HepG2 (cell line): ENCODE measurements around the gene EPB41.
"Not testable (repeated sequence)": the region's sequence is repeated elsewhere in the genome, so short reads cannot be mapped to it uniquely, and the experiment has no call there.

Source experiments
- KDM3A ChIP-seq: IDR thresholded peaks from 2 replicates; pipeline ENCODE4 v1.6.1; 2018; ENCODE audit warnings: low read depth, missing compliant biosample characterization
- MIER2 ChIP-seq: IDR thresholded peaks from 2 replicates; pipeline ENCODE4 v1.6.1; 2016; ENCODE audit warnings: missing biosample characterization, missing genetic modification reagents
- NFATC3 ChIP-seq: sonication (generic); formaldehyde crosslinking; IDR thresholded peaks from 2 replicates; pipeline ENCODE4 v1.5.1; 2020; ENCODE audit warnings: mild to moderate bottlenecking, missing genetic modification reagents
- NFE2L1 ChIP-seq: sonication (generic); formaldehyde crosslinking; IDR thresholded peaks from 2 replicates; pipeline ENCODE4 v1.4.0; 2020; ENCODE audit warnings: missing genetic modification reagents, mild to moderate bottlenecking, borderline replicate concordance
- TBL1XR1 ChIP-seq: fragments of 150-350 bp; IDR thresholded peaks from 2 replicates; pipeline ENCODE4 v1.6.1; 2014; ENCODE audit warnings: borderline replicate concordance, low read length; ENCODE audit not compliant: partially characterized antibody
- ZNF121 ChIP-seq: sonication (generic); formaldehyde crosslinking; IDR thresholded peaks from 2 replicates; pipeline ENCODE4 v1.5.0; 2020; ENCODE audit warnings: mild to moderate bottlenecking, missing genetic modification reagents
- TF ChIP-seq, protein P1 (sequence below): sonication (generic); formaldehyde crosslinking; IDR thresholded peaks from 2 replicates; pipeline ENCODE4 v1.5.0; 2020; ENCODE audit warnings: mild to moderate bottlenecking, missing genetic modification reagents, moderate library complexity

DNA sequence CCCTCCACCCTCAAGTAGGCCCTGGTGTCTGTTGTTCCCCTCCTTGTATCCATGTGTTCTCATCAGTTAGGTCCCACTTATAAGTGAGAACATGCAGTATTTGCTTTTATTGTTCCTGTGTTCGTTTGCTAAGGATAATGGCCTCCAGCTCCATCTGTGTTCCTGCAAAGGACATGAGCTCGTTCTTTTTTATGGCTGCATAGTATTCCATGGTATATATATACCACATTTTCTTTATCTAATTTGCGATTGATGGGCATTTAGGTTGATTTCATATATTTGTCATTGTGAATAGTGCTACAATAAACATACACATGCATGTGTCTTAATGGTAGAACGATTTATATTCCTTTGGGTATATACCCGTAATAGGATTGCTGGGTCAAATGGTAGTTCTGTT lies 178.3 kb downstream of the EPB41 start:
- TF ChIP-seq KDM3A; NFATC3 (CRISPR knock-in tag); ZNF121 (CRISPR knock-in tag); TBL1XR1; NFE2L1 (CRISPR knock-in tag); MIER2 (CRISPR knock-in tag): not testable (repeated sequence)
- TF ChIP-seq, protein P1, sequence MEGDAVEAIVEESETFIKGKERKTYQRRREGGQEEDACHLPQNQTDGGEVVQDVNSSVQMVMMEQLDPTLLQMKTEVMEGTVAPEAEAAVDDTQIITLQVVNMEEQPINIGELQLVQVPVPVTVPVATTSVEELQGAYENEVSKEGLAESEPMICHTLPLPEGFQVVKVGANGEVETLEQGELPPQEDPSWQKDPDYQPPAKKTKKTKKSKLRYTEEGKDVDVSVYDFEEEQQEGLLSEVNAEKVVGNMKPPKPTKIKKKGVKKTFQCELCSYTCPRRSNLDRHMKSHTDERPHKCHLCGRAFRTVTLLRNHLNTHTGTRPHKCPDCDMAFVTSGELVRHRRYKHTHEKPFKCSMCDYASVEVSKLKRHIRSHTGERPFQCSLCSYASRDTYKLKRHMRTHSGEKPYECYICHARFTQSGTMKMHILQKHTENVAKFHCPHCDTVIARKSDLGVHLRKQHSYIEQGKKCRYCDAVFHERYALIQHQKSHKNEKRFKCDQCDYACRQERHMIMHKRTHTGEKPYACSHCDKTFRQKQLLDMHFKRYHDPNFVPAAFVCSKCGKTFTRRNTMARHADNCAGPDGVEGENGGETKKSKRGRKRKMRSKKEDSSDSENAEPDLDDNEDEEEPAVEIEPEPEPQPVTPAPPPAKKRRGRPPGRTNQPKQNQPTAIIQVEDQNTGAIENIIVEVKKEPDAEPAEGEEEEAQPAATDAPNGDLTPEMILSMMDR (CRISPR knock-in tag), result not testable (repeated sequence)
